Thyroid gland (tissue), 4 donors: ENCODE data around the gene NRBP1.

Experiments used
- POLR2A ChIP-seq, 2 donors: fragments of 450-650 bp; IDR thresholded peaks; one replicate each; pipeline ENCODE4 v1.6.1; 2017; ENCODE audit warnings: antibody characterized with exemption in 2 of 2, mild to moderate bottlenecking in 2 of 2, moderate library complexity in 1 of 2
- TF ChIP-seq, protein P1 (sequence below), 6 experiments: fragments of 200-600 bp in 3 of 6; fragments of 450-650 bp in 3 of 6; sonication (generic) in 3 of 6; IDR thresholded peaks; one replicate each; pipeline ENCODE4 v1.5.1; 2016 to 2019; ENCODE audit warnings: antibody characterized with exemption in 6 of 6, mild to moderate bottlenecking in 2 of 6, inconsistent platforms in 1 of 6, moderate library complexity in 1 of 6

DNA sequence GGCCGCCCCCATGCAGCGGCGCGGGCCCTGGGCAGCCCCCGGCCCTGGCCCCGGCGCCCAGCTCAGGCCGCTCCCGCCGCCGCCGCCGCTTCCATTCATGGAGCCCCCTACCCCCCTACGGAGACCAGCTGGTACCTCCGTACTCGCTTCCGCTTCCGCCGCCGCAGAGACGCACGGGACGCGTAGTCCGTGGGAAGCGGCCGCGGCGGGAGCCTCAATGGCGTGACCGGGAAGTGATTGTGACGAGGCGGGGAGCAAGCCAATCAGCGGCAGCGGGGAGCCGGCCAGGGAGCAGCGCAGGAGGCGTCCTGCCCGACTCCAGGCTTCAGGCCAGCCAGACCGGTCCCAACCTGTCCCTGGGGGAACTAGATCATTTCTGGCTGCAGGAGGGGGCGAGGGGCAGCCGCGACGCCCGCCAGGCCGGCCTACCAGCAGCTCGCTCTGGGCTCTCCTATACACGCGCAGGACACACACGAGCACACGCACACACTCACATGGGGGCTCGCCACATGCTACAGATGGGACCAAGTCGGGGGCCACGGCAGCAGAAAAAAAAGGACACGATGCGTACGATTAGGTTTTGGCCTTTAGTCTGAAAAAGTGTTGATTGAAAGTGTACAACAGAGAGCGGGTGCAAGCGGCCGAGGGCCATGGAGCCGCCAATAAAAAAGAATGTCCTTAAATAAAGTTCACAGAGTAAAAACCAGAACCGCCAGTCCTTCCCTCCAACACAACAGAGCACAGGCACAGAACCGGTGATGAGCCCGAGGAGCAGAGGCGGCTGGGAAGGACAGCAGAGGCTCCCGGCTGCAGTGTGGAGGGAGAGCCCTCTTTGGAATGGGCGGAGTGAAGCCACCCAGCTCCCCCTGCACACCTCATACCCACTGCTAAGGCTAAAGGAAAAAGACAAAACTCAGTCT lies 47.5 kb upstream of the NRBP1 start, which contains the start of gene ZNF513:
- TF ChIP-seq, protein P1, sequence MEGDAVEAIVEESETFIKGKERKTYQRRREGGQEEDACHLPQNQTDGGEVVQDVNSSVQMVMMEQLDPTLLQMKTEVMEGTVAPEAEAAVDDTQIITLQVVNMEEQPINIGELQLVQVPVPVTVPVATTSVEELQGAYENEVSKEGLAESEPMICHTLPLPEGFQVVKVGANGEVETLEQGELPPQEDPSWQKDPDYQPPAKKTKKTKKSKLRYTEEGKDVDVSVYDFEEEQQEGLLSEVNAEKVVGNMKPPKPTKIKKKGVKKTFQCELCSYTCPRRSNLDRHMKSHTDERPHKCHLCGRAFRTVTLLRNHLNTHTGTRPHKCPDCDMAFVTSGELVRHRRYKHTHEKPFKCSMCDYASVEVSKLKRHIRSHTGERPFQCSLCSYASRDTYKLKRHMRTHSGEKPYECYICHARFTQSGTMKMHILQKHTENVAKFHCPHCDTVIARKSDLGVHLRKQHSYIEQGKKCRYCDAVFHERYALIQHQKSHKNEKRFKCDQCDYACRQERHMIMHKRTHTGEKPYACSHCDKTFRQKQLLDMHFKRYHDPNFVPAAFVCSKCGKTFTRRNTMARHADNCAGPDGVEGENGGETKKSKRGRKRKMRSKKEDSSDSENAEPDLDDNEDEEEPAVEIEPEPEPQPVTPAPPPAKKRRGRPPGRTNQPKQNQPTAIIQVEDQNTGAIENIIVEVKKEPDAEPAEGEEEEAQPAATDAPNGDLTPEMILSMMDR (IDR thresholded peaks at IDR 0.05), result no peak
- TF ChIP-seq POLR2A (IDR thresholded peaks at IDR 0.05), result peak in 1 of 2 donors; percentile 62
